T-helper 2 cell treated with Interferon-gamma antibody and Interleukin-4, amounts not matched to agents 5 μg/mL and 100 μg/mL, for 36 hours (primary cell): ENCODE results near the gene NSFL1C.

ENCODE experiments used
- DNase-seq: peaks from one replicate; pipeline ENCODE4 v3.0.0; 2021; ENCODE audit warnings: low spot score
- H3K27ac Mint-ChIP-seq: one replicate; pipeline ENCODE4 v1.8.0; 2021; ENCODE audit warnings: mild to moderate bottlenecking, mixed read lengths
- H3K27me3 Mint-ChIP-seq: one replicate; pipeline ENCODE4 v1.8.0; 2021; ENCODE audit warnings: low read depth, mixed read lengths
- H3K36me3 Mint-ChIP-seq: one replicate; pipeline ENCODE4 v1.8.0; 2021; ENCODE audit warnings: low read depth, mixed read lengths
- H3K4me1 Mint-ChIP-seq: one replicate; pipeline ENCODE4 v1.8.0; 2021; ENCODE audit warnings: low read depth, mixed read lengths
- H3K4me3 Mint-ChIP-seq: one replicate; pipeline ENCODE4 v1.8.0; 2022; ENCODE audit warnings: mild to moderate bottlenecking, moderate library complexity, mixed read lengths
- H3K9me3 Mint-ChIP-seq: one replicate; pipeline ENCODE4 v1.8.0; 2021; ENCODE audit warnings: mixed read lengths

NSFL1C gene

DNA sequence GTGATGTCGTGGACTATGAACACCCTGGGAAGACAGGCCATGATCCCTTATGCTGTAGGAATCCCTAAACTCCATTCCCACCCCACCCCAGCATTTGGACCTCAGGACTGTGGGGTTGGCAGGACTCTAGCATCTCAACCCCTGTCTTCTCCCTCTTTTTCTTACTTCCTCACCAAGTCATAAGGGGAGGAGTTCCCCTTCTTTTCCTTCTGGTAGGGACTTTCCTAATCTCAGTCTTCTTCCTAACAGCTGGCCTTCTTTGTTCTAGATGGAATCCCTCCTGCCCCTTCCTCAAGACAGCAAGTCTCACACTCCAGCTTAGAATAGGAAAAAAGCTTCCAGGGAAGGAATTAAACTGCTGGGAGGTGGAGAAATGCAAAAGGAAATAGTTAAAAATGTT, 26.9 kb upstream of the NSFL1C start:
- Mint-ChIP-seq H3K27ac (no peak overlapping the region), H3K4me3 (no peak overlapping the region), H3K27me3 (peaks cover 62% of the 10 kb centered on the region), H3K4me1 (no peaks in the 10 kb centered on the region), H3K36me3 (no peaks in the 10 kb centered on the region), H3K9me3 (no peaks in the 10 kb centered on the region)
- DNase-seq, result no peak

- peaks cover 64% of the 10 kb centered on the region for H3K27me3 Mint-ChIP-seq
These were observed 25.4 kb upstream of the NSFL1C start for GRCh38 chr20:1491860-1492642.

DNA sequence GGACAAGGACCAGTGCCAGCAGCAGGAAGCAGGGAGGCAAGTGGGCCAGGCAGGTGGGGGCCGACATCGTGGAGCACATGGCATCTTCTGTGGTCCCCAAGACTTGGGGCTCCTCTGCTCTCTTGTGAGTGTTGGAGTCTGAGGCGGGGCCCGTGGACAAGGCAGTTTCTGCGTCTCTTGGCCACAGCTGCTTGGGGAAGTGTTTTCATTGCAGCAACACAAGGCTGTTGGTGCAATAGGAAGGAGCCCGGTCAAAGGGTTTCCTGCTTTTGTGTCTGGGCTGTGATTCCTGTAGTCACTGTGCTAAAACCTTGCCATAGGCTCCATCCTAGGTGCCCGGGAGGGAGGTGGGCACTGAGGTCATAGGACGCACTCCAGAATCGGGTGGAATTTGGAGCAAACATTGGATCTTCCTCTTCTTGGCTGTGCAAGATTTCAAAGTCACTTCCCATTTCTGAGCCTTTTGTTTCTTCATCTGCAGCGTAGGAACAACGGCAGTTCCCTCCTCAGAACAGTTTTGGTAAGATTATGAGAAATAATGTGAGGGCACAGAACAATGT, 24.7 kb upstream of the NSFL1C start, which contains the start of gene SIRPB2:
Gene SIRPB2, minus strand, starts transcription at position 140 of the 560 bp plus-strand sequence. Its CDS starts 61 bp downstream, at position 79.
- Mint-ChIP-seq H3K27ac (no peak within 1 kb of the TSS), H3K4me3 (no peak within 1 kb of the TSS)

More at GRCh38 chr20:1491860-1492642, 25.4 kb upstream of the NSFL1C start:
- Mint-ChIP-seq H3K9me3 (no peaks in the 10 kb centered on the region), H3K36me3 (no peaks in the 10 kb centered on the region), H3K4me1 (no peaks in the 10 kb centered on the region), H3K4me3 (no peak overlapping the region), H3K27ac (no peak overlapping the region)
- DNase-seq, result no peak

DNA sequence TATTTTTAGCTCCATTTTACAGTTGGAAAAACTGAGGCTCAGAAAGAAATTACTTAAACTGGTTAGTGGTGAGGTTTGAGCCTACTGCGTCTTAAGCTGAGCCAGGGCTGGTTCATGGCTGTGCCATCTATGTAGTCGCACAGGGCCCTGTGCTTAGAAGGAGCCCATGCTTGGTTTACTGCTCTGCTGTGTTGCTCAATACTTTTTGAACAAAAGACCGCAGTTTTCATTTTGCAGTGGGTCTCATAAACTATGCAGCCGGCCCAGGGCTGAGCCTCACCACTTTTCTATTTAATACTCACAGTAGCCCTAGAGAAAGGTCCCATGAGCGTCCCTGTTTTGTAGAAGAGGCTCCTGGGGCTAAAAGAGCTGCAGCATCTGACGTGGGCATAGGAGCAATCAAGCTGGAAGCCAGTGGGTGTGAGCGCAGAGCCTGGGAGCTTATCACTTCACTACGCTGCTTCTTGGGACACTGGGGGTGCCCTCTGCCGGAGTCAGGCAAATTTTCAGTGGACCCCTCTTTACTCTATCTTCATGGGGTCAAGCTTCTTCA, 24.1 kb upstream of the NSFL1C start:
- Mint-ChIP-seq H3K4me1 (no peaks in the 10 kb centered on the region), H3K36me3 (no peaks in the 10 kb centered on the region), H3K27ac (no peak overlapping the region), H3K27me3 (peaks cover 56% of the 10 kb centered on the region), H3K9me3 (no peaks in the 10 kb centered on the region), H3K4me3 (no peak overlapping the region)
- no peak for DNase-seq

More for the DNA sequence above, 24.7 kb upstream of the NSFL1C start, which contains the start of gene SIRPB2:
- no peaks in the 10 kb centered on the region for H3K4me1 Mint-ChIP-seq
- no peaks in the 10 kb centered on the region for H3K9me3 Mint-ChIP-seq
- peaks cover 61% of the 10 kb centered on the region for H3K27me3 Mint-ChIP-seq
- H3K36me3 Mint-ChIP-seq, result no peaks in the 10 kb centered on the region
- no peak for DNase-seq

- no peak for DNase-seq
- no peaks in the 10 kb centered on the region for H3K36me3 Mint-ChIP-seq
- H3K4me3 Mint-ChIP-seq, result no peak overlapping the region
- H3K27me3 Mint-ChIP-seq, result peaks cover 55% of the 10 kb centered on the region
- no peaks in the 10 kb centered on the region for H3K4me1 Mint-ChIP-seq
- H3K9me3 Mint-ChIP-seq, result no peaks in the 10 kb centered on the region
- no peak overlapping the region for H3K27ac Mint-ChIP-seq
These were observed 23.3 kb upstream of the NSFL1C start for GRCh38 chr20:1489764-1490436.

GRCh38 chr20:1489325-1489724, 22.7 kb upstream of the NSFL1C start:
- Mint-ChIP-seq H3K36me3 (no peaks in the 10 kb centered on the region), H3K9me3 (no peaks in the 10 kb centered on the region), H3K4me3 (no peak overlapping the region), H3K27me3 (peaks cover 56% of the 10 kb centered on the region), H3K27ac (no peak overlapping the region), H3K4me1 (peaks cover 2% of the 10 kb centered on the region)
- DNase-seq, result no peak

GRCh38 chr20:1486566-1486965, 19.9 kb upstream of the NSFL1C start:
- Mint-ChIP-seq H3K36me3 (no peaks in the 10 kb centered on the region), H3K4me1 (peaks cover 5% of the 10 kb centered on the region), H3K27me3 (peaks cover 66% of the 10 kb centered on the region)

DNA sequence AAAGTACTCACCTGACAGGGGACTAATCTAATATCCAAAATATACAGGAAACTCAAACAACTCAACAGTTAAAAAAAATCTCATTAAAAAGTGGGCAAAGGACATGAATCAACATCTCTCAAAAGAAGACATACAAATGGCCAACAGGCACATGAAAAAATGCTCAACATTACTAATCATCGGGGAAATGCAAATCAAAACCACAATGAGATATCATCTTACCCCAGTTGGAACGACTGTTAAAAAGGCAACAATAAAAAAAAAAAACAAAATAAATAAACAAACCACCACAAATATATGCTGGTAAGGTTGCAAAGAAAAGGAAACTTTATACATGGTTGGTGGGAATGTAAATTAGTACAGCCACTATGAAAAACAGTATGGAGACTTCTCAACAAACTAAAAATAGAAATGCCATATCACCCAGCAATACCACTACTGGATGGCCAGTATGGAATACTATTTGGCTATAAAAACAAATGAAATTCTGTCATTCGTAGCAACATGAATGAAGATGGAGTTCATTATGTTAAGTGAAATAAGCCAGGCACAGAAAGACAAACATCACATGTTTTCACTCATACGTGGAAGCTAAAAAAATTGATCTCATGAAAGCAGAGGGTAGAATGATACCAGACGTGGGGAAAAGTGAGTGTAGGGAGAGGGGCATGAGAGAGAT, 17.9 kb upstream of the NSFL1C start:
- no peak overlapping the region for H3K4me3 Mint-ChIP-seq
- no peaks in the 10 kb centered on the region for H3K9me3 Mint-ChIP-seq
- no peaks in the 10 kb centered on the region for H3K36me3 Mint-ChIP-seq
- H3K27ac Mint-ChIP-seq, result no peak overlapping the region
- peaks cover 5% of the 10 kb centered on the region for H3K4me1 Mint-ChIP-seq
- no peak for DNase-seq
- peaks cover 55% of the 10 kb centered on the region for H3K27me3 Mint-ChIP-seq

More at GRCh38 chr20:1486566-1486965, 19.9 kb upstream of the NSFL1C start:
- no peak overlapping the region for H3K27ac Mint-ChIP-seq
- H3K9me3 Mint-ChIP-seq, result no peaks in the 10 kb centered on the region
- H3K4me3 Mint-ChIP-seq, result no peak overlapping the region
- DNase-seq, result no peak

DNA sequence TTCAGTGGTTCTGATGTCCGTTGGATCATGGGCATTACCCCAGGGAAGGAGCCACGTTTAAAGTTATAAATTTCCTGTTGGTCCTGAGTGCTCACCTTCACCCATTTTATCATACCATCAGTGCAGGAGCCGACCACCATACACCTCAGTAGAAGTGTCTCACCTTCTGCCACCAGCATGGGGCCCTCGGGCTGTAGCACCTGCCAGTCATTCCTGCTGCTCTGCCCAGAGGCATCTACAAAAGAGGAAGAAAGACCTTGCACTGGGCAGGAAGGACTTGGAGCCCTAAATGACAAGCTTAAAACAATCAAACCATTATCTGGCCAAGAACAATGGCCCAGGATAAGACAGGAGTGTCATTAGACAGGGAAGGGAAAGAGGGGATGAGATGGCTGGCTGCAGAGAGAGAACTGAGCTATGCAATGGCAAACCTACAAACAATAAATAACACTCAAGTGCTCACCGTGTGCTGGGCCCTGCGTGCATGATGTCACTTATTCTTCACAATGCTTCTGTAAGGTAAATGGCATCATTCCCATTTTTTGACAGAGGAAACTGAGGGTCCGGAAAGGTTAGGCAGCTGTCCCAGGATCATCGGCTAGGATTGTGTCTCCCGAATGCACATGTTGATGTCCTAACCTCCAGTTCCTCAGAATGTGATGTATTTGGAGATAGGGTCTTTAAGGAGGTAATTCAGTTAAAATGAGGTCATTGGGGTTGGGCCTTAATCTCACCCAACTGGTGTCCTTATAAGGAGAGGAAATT, 13.4 kb upstream of the NSFL1C start:
- no peaks in the 10 kb centered on the region for H3K36me3 Mint-ChIP-seq
- H3K4me3 Mint-ChIP-seq, result no peak overlapping the region
- no peaks in the 10 kb centered on the region for H3K9me3 Mint-ChIP-seq
- H3K4me1 Mint-ChIP-seq, result peaks cover 5% of the 10 kb centered on the region
- no peak for DNase-seq
- peaks cover 31% of the 10 kb centered on the region for H3K27me3 Mint-ChIP-seq
- H3K27ac Mint-ChIP-seq, result no peak overlapping the region

GRCh38 chr20:1478566-1478965, 11.9 kb upstream of the NSFL1C start:
- DNase-seq, result no peak
- H3K4me3 Mint-ChIP-seq, result no peak overlapping the region
- no peaks in the 10 kb centered on the region for H3K36me3 Mint-ChIP-seq
- H3K9me3 Mint-ChIP-seq, result no peaks in the 10 kb centered on the region
- no peak overlapping the region for H3K27ac Mint-ChIP-seq
- H3K27me3 Mint-ChIP-seq, result peaks cover 17% of the 10 kb centered on the region
- H3K4me1 Mint-ChIP-seq, result no peaks in the 10 kb centered on the region

DNA sequence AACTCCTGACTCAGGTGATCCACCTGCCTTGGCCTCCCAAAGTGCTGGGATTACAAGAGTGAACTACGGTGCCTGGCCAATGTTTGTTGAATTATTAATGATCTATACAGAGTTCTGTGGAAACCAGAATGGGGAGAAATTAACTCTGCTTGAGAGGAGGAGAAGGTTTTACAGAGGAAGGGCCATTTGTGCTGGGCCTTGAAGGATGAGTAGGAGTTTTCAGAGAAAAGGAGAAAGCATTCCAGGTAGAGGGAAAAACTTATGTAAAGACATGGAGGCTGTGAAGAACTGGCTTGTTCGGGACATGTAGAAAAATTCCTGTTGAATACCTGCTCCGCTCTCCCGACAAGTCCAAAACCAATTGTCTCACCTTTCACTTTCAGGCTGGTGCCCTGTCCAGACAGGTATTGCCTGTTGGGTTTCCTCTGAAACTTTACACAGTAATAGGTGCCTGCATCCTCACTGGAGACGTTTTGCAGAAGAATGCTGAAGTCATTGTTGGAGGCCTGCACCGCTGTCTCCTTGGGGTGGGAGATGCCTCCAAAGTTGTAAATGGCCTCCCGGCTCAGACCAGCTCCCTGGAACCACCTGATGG, 11.3 kb upstream of the NSFL1C start:
- Mint-ChIP-seq H3K4me3 (no peak overlapping the region), H3K4me1 (no peaks in the 10 kb centered on the region), H3K36me3 (no peaks in the 10 kb centered on the region), H3K27ac (no peak overlapping the region), H3K9me3 (no peaks in the 10 kb centered on the region), H3K27me3 (peaks cover 14% of the 10 kb centered on the region)
- DNase-seq, result no peak

GRCh38 chr20:1474817-1475603, 8.4 kb upstream of the NSFL1C start:
- no peak for DNase-seq
- H3K27me3 Mint-ChIP-seq, result peaks cover 3% of the 10 kb centered on the region
- no peaks in the 10 kb centered on the region for H3K9me3 Mint-ChIP-seq
- H3K27ac Mint-ChIP-seq, result no peak overlapping the region
- H3K36me3 Mint-ChIP-seq, result no peaks in the 10 kb centered on the region
- H3K4me1 Mint-ChIP-seq, result no peaks in the 10 kb centered on the region
- no peak overlapping the region for H3K4me3 Mint-ChIP-seq
